HFFc6 (cell line): ENCODE measurements around the gene DKKL1. TPM values are rescaled to one million over a fixed set of nuclear protein-coding genes. Genes with fewer than 3 reads are reported as not detected.

Experiments
- DNase-seq: peaks from one replicate; pipeline ENCODE4 v3.0.0-alpha.2; 2018
- H3K27ac Mint-ChIP-seq: 2 replicates; pipeline ENCODE4 v1.8.0; 2020; ENCODE audit warnings: mild to moderate bottlenecking, mixed read lengths
- H3K27me3 Mint-ChIP-seq: 2 replicates; pipeline ENCODE4 v1.8.0; 2021; ENCODE audit warnings: mild to moderate bottlenecking, moderate library complexity, mixed read lengths; ENCODE audit not compliant: insufficient read depth
- H3K36me3 Mint-ChIP-seq: 2 replicates; pipeline ENCODE4 v1.8.0; 2021; ENCODE audit warnings: low read depth, mixed read lengths
- H3K4me1 Mint-ChIP-seq: 2 replicates; pipeline ENCODE4 v1.8.0; 2020; ENCODE audit warnings: low read depth, mixed read lengths
- H3K4me3 Mint-ChIP-seq: 2 replicates; pipeline ENCODE4 v1.8.0; 2020; ENCODE audit warnings: mild to moderate bottlenecking, moderate library complexity, mixed read lengths
- H3K9me3 Mint-ChIP-seq: 2 replicates; pipeline ENCODE4 v1.8.0; 2020; ENCODE audit warnings: mild to moderate bottlenecking, mixed read lengths
- CTCF ChIP-seq: fragments of 200-600 bp; sonication (generic); IDR thresholded peaks from 2 replicates; pipeline ENCODE4 v1.5.0; 2021; ENCODE audit warnings: antibody characterized with exemption, mild to moderate bottlenecking
- total RNA-seq, 6 experiments: library from RNA; stranded (reverse); fragmentation: NEBNext Ultra II Directional; extraction: Animal tissue kit (Norgen Biotek cat#: 25700); gene quantifications; 2 replicates in 1 of 6; 3 replicates in 5 of 6; pipeline ENCODE4 v1.2.3, GENCODE V29; 2021

The DKKL1 gene
- total RNA-seq, 6 experiments from 2014 or later, result not detected

- no peak for DNase-seq
- Mint-ChIP-seq H3K36me3 (no peaks in the 10 kb centered on the region), H3K4me3 (no peak overlapping the region), H3K27ac (no peak overlapping the region), H3K4me1 (peaks cover 3% of the 10 kb centered on the region), H3K27me3 (peaks cover 24% of the 10 kb centered on the region), H3K9me3 (no peaks in the 10 kb centered on the region)
- TF ChIP-seq CTCF, result no peak
Measured at GRCh38 chr19:49396738-49397505, 33.2 kb downstream of the DKKL1 start.

GRCh38 chr19:49398001-49398615, 34.4 kb downstream of the DKKL1 start:
- H3K9me3 Mint-ChIP-seq, result no peaks in the 10 kb centered on the region
- H3K36me3 Mint-ChIP-seq, result no peaks in the 10 kb centered on the region
- H3K27ac Mint-ChIP-seq, result no peak overlapping the region
- DNase-seq, result no peak
- no peak for TF ChIP-seq CTCF
- no peak overlapping the region for H3K4me3 Mint-ChIP-seq
- H3K4me1 Mint-ChIP-seq, result no peaks in the 10 kb centered on the region
- peaks cover 26% of the 10 kb centered on the region for H3K27me3 Mint-ChIP-seq

- Mint-ChIP-seq H3K27me3 (peaks cover 28% of the 10 kb centered on the region), H3K4me1 (no peaks in the 10 kb centered on the region), H3K9me3 (no peaks in the 10 kb centered on the region), H3K4me3 (no peak overlapping the region), H3K36me3 (no peaks in the 10 kb centered on the region), H3K27ac (no peak overlapping the region)
- DNase-seq, result no peak
- TF ChIP-seq CTCF, result no peak
Measured at GRCh38 chr19:49398931-49399330, 35.3 kb downstream of the DKKL1 start.

GRCh38 chr19:49400029-49400428, 36.4 kb downstream of the DKKL1 start:
- Mint-ChIP-seq H3K27ac (no peak overlapping the region), H3K4me1 (no peaks in the 10 kb centered on the region), H3K4me3 (no peak overlapping the region), H3K27me3 (peaks cover 29% of the 10 kb centered on the region), H3K9me3 (no peaks in the 10 kb centered on the region), H3K36me3 (no peaks in the 10 kb centered on the region)
- no peak for DNase-seq
- no peak for TF ChIP-seq CTCF

GRCh38 chr19:49403404-49404187, 39.9 kb downstream of the DKKL1 start:
- H3K4me1 Mint-ChIP-seq, result 0 out of 2 replicates have a peak, but pooled peaks cover 1% of the 10 kb centered on the region
- no peaks in the 10 kb centered on the region for H3K36me3 Mint-ChIP-seq
- H3K9me3 Mint-ChIP-seq, result no peaks in the 10 kb centered on the region
- no peak for DNase-seq
- H3K27me3 Mint-ChIP-seq, result peaks cover 44% of the 10 kb centered on the region
- TF ChIP-seq CTCF, result no peak
- H3K4me3 Mint-ChIP-seq, result no peak overlapping the region
- no peak overlapping the region for H3K27ac Mint-ChIP-seq
